Right atrium auricular region (tissue), 2 donors: Measurements from ENCODE around the gene SATB1. TPM values are rescaled to one million over a fixed set of nuclear protein-coding genes. Genes with fewer than 3 reads are reported as not detected.

Experiments
- DNase-seq: peaks from one replicate; pipeline ENCODE4 v3.0.0-alpha.2; 2019; ENCODE audit warnings: low spot score
- H3K27ac ChIP-seq, 2 donors: fragments of 200-600 bp; sonication (generic); 1 replicate in 1 of 2; 2 replicates in 1 of 2; pipeline ENCODE4 v1.5.1; 2016 to 2019
- H3K27me3 ChIP-seq, 2 donors: fragments of 200-600 bp; sonication (generic); one replicate each; pipeline versions ENCODE4 v1.5.1 to v1.6.0; 2017 to 2019
- H3K36me3 ChIP-seq: fragments of 200-600 bp; sonication (generic); one replicate; pipeline ENCODE4 v1.5.1; 2016
- H3K4me1 ChIP-seq, 2 donors: fragments of 200-600 bp; sonication (generic); one replicate each; pipeline versions ENCODE4 v1.5.1 to v1.6.0; 2017 to 2019
- H3K4me3 ChIP-seq, 2 donors: fragments of 200-600 bp; sonication (generic); 1 replicate in 1 of 2; 2 replicates in 1 of 2; pipeline ENCODE4 v1.5.1; 2017 to 2019; ENCODE audit warnings: mild to moderate bottlenecking in 1 of 2, moderate library complexity in 1 of 2
- H3K9me3 ChIP-seq, 2 donors: fragments of 200-600 bp; sonication (generic); one replicate each; pipeline ENCODE4 v1.5.1; 2019
- CTCF ChIP-seq, 2 donors: fragments of 200-600 bp; sonication (generic); IDR thresholded peaks; one replicate each; pipeline ENCODE4 v1.5.1; 2019; ENCODE audit warnings: antibody characterized with exemption in 2 of 2
- total RNA-seq, 2 donors: library from RNA; depleted of rRNA; stranded (reverse); fragments of >200 nt; gene quantifications; one replicate each; pipeline ENCODE4 v1.1.0, GENCODE V29; 2016

The SATB1 gene
- total RNA-seq, 2 donors from 2014 or later: 41.6 to 45.2 TPM

- Histone ChIP-seq H3K27ac (no peak overlapping the region), H3K4me1 (no peaks in the 10 kb centered on the region), H3K36me3 (peaks cover 16% of the 10 kb centered on the region), H3K27me3 (no peaks in the 10 kb centered on the region), H3K4me3 (no peak overlapping the region), H3K9me3 (no peaks in the 10 kb centered on the region)
- no peak for TF ChIP-seq CTCF (IDR thresholded peaks at IDR 0.05)
- DNase-seq: no peak
Observed at GRCh38 chr3:18354701-18355100, 70.4 kb downstream of the SATB1 start.

GRCh38 chr3:18351823-18352744 lies 73.1 kb downstream of the SATB1 start:
- Histone ChIP-seq H3K9me3 (no peaks in the 10 kb centered on the region), H3K36me3 (peaks cover 22% of the 10 kb centered on the region), H3K27ac (no peak overlapping the region), H3K4me1 (no peaks in the 10 kb centered on the region), H3K27me3 (no peaks in the 10 kb centered on the region), H3K4me3 (no peak overlapping the region)
- TF ChIP-seq CTCF (IDR thresholded peaks at IDR 0.05): no peak
- no peak for DNase-seq

GRCh38 chr3:18351069-18351628 lies 74.0 kb downstream of the SATB1 start:
- H3K9me3 ChIP-seq: no peaks in the 10 kb centered on the region
- no peaks in the 10 kb centered on the region for H3K27me3 ChIP-seq
- DNase-seq: no peak
- no peak for TF ChIP-seq CTCF (IDR thresholded peaks at IDR 0.05)
- no peak overlapping the region for H3K4me3 ChIP-seq
- no peak overlapping the region for H3K27ac ChIP-seq
- peaks cover 22% of the 10 kb centered on the region for H3K36me3 ChIP-seq
- H3K4me1 ChIP-seq: no peaks in the 10 kb centered on the region

GRCh38 chr3:18349197-18349798 lies 75.8 kb downstream of the SATB1 start:
- no peak for DNase-seq
- Histone ChIP-seq H3K27ac (no peak overlapping the region), H3K27me3 (no peaks in the 10 kb centered on the region), H3K9me3 (no peaks in the 10 kb centered on the region), H3K4me1 (no peaks in the 10 kb centered on the region), H3K36me3 (peaks cover 22% of the 10 kb centered on the region), H3K4me3 (no peak overlapping the region)
- no peak for TF ChIP-seq CTCF (IDR thresholded peaks at IDR 0.05)

- Histone ChIP-seq H3K4me1 (no peaks in the 10 kb centered on the region), H3K36me3 (peaks cover 12% of the 10 kb centered on the region)
- no peak for TF ChIP-seq CTCF (IDR thresholded peaks at IDR 0.05)
Observed at GRCh38 chr3:18346097-18346496, 79.0 kb downstream of the SATB1 start.

More at GRCh38 chr3:18346097-18346496, 79.0 kb downstream of the SATB1 start:
- H3K9me3 ChIP-seq: no peaks in the 10 kb centered on the region
- H3K4me3 ChIP-seq: no peak overlapping the region
- H3K27ac ChIP-seq: no peak overlapping the region
- H3K27me3 ChIP-seq: no peaks in the 10 kb centered on the region
- DNase-seq: no peak
